ENCODE data around the gene PRKD3. TPM values are rescaled to one million over a fixed set of nuclear protein-coding genes. Genes with fewer than 3 reads are reported as not detected.
"Not testable (repeated sequence)": the region's sequence is repeated elsewhere in the genome, so short reads cannot be mapped to it uniquely, and the experiment has no call there.

The PRKD3 gene
- total and polyA plus RNA-seq, 9 donors, result 18.0 to 39.7 (median 29.0) TPM

DNA sequence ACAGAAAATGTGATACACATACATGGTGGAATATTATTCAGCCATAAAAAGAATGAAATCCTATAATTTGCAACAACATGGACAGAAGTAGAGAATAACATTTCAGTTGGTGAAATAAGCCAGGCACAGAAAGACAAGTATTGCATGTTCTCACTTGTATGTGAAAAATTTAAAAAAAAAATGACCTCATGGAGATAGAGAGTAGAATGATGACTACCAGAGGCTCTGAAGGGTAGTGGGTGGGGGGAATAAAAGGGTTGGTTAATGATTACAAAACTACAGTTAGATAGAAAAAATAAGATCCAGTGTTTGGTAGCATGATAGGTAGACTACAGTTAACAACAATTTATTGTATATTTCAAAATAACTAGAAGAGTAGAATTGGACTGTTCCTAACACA is 24.5 kb downstream of the PRKD3 start:
- Histone ChIP-seq H3K27me3 (ENCODE audit: control insufficient read depth, insufficient read depth, low read length) (no peaks in the 10 kb centered on the region), H3K4me3 (ENCODE audit: low read length) (no peak overlapping the region), H3K36me3 (ENCODE audit: control insufficient read depth, insufficient read depth, low read length) (no peaks in the 10 kb centered on the region), H3K9me3 (replicated peaks; ENCODE audit: control insufficient read depth, low read depth, low read length) (no peaks in the 10 kb centered on the region), H3K4me1 (ENCODE audit: control insufficient read depth, insufficient read depth, low read length) (no peaks in the 10 kb centered on the region), H3K27ac (ENCODE audit: low read length) (no peak overlapping the region)
- DNase-seq, result no peak

DNA sequence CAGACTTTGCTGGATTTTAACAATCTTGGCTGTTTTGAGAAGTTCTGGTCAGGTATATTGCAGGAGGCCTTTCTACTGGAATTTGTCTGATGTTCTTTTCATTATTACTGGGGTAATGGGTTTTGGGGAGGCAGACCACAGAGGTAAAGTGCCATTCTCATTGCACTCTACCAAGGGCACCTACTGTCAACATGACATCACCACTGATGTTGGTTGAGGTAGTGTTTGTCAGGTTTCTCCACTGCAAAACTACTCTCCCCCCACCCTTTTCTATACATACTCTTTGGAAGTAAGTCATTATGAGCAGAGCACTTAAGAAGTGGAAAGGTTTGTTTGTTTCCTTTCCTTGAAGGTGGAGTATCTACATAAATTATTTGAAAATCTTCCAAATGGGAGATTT is 27.0 kb downstream of the PRKD3 start:
- no peaks in the 10 kb centered on the region for H3K27me3 ChIP-seq (ENCODE audit: control insufficient read depth, insufficient read depth, low read length)
- no peak for DNase-seq
- H3K9me3 ChIP-seq (replicated peaks; ENCODE audit: control insufficient read depth, low read depth, low read length), result no peaks in the 10 kb centered on the region
- no peaks in the 10 kb centered on the region for H3K4me1 ChIP-seq (ENCODE audit: control insufficient read depth, insufficient read depth, low read length)
- H3K36me3 ChIP-seq (ENCODE audit: control insufficient read depth, insufficient read depth, low read length), result peaks cover 2% of the 10 kb centered on the region
- no peak overlapping the region for H3K27ac ChIP-seq (ENCODE audit: low read length)
- H3K4me3 ChIP-seq (ENCODE audit: low read length), result no peak overlapping the region

DNA sequence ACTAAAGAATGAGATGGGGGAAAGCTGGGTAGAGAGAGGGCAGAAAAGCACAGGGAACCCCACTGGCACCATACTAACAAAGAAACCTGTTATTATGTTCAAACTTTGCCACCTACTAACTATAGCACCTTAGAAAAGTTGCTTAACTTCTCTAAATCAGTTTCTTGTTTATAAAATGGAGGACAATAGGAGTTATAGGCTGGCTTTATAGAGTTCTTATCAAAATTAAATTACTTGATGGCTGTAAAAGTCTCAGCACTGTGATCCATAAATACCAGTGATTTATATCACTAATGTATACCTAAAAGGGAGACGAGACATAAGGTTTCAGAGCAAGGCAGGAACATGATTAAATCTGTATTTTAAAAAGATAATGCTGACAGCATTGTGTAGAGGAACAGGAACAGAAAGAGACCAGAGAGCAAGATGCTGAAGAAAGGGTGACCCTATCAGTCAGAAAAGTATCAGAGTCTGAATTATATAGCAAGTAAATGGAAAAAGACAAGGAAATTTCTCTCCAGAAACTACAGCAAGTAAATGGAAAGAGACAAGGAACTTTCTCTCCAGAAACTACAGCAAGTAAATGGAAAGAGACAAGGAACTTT is 29.1 kb downstream of the PRKD3 start:
- DNase-seq, result no peak
- Histone ChIP-seq H3K4me3 (ENCODE audit: low read length) (no peak overlapping the region), H3K36me3 (ENCODE audit: control insufficient read depth, insufficient read depth, low read length) (peaks cover 8% of the 10 kb centered on the region), H3K9me3 (replicated peaks; ENCODE audit: control insufficient read depth, low read depth, low read length) (no peaks in the 10 kb centered on the region), H3K27ac (ENCODE audit: low read length) (no peak overlapping the region), H3K4me1 (ENCODE audit: control insufficient read depth, insufficient read depth, low read length) (no peaks in the 10 kb centered on the region), H3K27me3 (ENCODE audit: control insufficient read depth, insufficient read depth, low read length) (no peaks in the 10 kb centered on the region)
- no CpG with 5 or more reads among the region's 1 CpG for WGBS (ENCODE audit: insufficient coverage)

DNA sequence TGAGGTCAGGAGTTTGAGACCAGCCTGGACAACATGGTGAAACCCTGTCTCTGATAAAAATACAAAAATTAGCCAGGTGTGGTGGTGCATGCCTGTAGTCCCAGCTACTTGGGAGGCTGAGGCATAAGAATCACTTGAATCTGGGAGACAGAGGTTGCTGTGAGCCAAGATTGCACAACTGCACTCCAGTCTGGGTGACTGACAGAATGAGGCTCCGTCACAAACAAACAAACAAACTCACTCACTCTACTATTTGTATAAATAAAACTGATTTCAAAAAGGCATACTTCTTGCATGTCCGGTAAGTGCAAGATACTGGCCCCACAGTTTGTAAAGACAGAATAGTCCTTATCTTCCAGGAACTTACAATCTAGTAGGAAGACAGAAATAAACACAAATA is 29.8 kb downstream of the PRKD3 start:
- not testable (repeated sequence) for H3K4me3 ChIP-seq (ENCODE audit: low read length)
- WGBS (ENCODE audit: insufficient coverage), result no CpG with 5 or more reads among the region's 2 CpGs

DNA sequence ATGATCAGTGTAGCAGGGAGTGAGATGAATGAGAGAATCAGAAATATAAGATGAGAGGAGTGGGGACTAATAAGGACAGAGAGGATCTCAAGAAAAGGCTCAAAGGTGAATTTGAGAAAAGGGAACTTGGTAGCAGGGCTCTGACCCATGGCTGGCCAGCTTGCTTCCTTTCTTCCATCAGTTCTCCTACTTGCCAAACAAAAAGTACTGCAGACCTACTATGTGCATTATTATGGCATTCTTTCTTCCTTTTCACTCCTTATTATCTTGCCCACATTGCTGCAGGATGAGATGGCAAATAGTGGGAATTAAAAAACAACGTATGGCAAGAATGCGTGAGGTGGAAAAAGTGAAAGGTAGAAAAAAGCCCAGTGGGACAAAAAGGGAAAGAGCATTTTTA is 33.0 kb downstream of the PRKD3 start:
- no CpG with 5 or more reads among the region's 2 CpGs for WGBS (ENCODE audit: insufficient coverage)
- Histone ChIP-seq H3K27ac (ENCODE audit: low read length) (no peak overlapping the region), H3K27me3 (ENCODE audit: control insufficient read depth, insufficient read depth, low read length) (no peaks in the 10 kb centered on the region), H3K4me1 (ENCODE audit: control insufficient read depth, insufficient read depth, low read length) (no peaks in the 10 kb centered on the region), H3K36me3 (ENCODE audit: control insufficient read depth, insufficient read depth, low read length) (peaks cover 15% of the 10 kb centered on the region), H3K4me3 (ENCODE audit: low read length) (no peak overlapping the region), H3K9me3 (replicated peaks; ENCODE audit: control insufficient read depth, low read depth, low read length) (no peaks in the 10 kb centered on the region)
- no peak for DNase-seq

More for the DNA sequence above, 29.8 kb downstream of the PRKD3 start:
- not testable (repeated sequence) for H3K27ac ChIP-seq (ENCODE audit: low read length); H3K9me3 ChIP-seq (replicated peaks; ENCODE audit: control insufficient read depth, low read depth, low read length); H3K36me3 ChIP-seq (ENCODE audit: control insufficient read depth, insufficient read depth, low read length); H3K27me3 ChIP-seq (ENCODE audit: control insufficient read depth, insufficient read depth, low read length); DNase-seq; H3K4me1 ChIP-seq (ENCODE audit: control insufficient read depth, insufficient read depth, low read length)

DNA sequence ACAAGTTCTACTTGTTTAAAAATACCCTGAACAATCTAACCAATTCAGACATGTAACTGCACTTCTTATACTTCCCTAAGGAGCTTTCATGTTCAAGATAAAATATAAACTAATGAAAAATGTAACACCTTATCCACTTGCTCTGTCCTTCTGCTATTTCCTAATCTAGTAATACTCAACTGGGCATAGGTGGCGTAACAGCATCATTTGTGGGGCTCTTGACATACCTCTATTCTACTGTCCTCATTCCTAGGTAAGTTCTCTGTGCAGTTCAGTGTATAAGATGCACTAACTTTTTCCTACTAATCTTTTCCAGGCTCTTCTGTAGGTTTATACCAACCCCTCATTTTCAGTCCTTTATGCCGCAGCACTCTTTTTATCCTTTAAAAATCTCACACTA is 36.7 kb downstream of the PRKD3 start:
- WGBS (ENCODE audit: insufficient coverage), result no CpG with 5 or more reads among the region's 2 CpGs
- Histone ChIP-seq H3K36me3 (ENCODE audit: control insufficient read depth, insufficient read depth, low read length) (peaks cover 16% of the 10 kb centered on the region), H3K27ac (ENCODE audit: low read length) (no peak overlapping the region), H3K4me1 (ENCODE audit: control insufficient read depth, insufficient read depth, low read length) (no peaks in the 10 kb centered on the region), H3K9me3 (replicated peaks; ENCODE audit: control insufficient read depth, low read depth, low read length) (no peaks in the 10 kb centered on the region), H3K4me3 (ENCODE audit: low read length) (no peak overlapping the region), H3K27me3 (ENCODE audit: control insufficient read depth, insufficient read depth, low read length) (no peaks in the 10 kb centered on the region)
- DNase-seq, result no peak

DNA sequence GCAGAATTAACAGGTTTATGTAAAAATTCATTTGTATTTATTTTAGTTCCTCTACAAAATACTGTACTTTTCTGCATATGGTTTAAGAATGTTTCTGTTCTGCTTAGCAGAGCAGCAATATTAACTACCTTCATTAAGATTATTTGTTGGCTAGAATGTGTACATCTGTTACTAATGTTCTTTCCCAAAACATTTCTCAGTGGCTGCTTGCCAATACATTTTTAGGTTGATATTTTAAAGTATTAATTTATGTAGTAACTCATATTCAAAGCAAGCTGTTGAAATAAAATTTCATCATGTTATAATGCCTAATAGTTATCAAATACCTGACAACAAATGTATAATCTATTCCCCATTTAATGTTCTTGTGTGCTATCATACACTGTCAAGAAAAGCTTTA is 40.3 kb downstream of the PRKD3 start:
- Histone ChIP-seq H3K27ac (ENCODE audit: low read length) (no peak overlapping the region), H3K27me3 (ENCODE audit: control insufficient read depth, insufficient read depth, low read length) (no peaks in the 10 kb centered on the region), H3K4me1 (ENCODE audit: control insufficient read depth, insufficient read depth, low read length) (no peaks in the 10 kb centered on the region), H3K4me3 (ENCODE audit: low read length) (no peak overlapping the region), H3K9me3 (replicated peaks; ENCODE audit: control insufficient read depth, low read depth, low read length) (no peaks in the 10 kb centered on the region), H3K36me3 (ENCODE audit: control insufficient read depth, insufficient read depth, low read length) (peaks cover 12% of the 10 kb centered on the region)
- DNase-seq, result peak; percentile 59

DNA sequence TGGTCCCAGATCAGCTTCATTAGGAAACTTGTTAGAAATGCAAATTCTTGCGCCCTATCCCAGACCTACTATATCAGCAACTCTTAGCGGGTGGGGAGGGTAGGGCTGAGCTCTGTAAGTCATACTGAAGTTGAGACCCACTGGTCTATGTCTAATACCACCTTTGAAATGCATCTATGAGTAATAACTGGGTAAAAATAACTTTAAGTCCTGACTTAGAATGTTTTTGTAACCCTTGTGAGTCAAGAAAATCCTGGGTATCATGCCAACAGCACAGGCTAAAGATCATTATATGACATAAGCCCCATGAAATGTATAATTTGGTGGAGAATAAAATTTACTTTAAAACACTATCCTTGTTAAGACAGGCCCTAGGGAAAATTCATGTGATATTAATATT is 41.4 kb downstream of the PRKD3 start:
- no peaks in the 10 kb centered on the region for H3K27me3 ChIP-seq (ENCODE audit: control insufficient read depth, insufficient read depth, low read length)
- DNase-seq, result no peak
- no peaks in the 10 kb centered on the region for H3K4me1 ChIP-seq (ENCODE audit: control insufficient read depth, insufficient read depth, low read length)
- no peak overlapping the region for H3K4me3 ChIP-seq (ENCODE audit: low read length)
- H3K9me3 ChIP-seq (replicated peaks; ENCODE audit: control insufficient read depth, low read depth, low read length), result no peaks in the 10 kb centered on the region
- peaks cover 12% of the 10 kb centered on the region for H3K36me3 ChIP-seq (ENCODE audit: control insufficient read depth, insufficient read depth, low read length)
- no peak overlapping the region for H3K27ac ChIP-seq (ENCODE audit: low read length)
- no CpG with 5 or more reads among the region's 2 CpGs for WGBS (ENCODE audit: insufficient coverage)

DNA sequence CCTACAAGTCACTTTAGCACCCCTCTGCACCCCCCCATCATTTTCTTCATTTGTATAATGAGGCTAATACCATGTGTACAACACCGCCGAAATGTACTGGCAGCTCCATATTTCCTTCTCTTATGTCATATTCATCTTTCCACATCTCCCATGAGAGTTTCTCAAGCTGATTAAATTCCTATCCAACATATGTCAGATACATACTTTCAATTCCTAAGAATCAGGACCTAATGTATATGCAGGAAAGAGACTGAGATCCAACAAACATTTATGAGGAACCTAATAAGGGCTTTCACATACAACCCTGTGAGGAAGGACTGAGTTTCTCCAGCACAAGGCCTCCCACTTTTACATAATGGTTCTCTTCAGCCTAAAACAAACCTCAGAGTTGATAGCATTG is 41.9 kb downstream of the PRKD3 start:
- WGBS (ENCODE audit: insufficient coverage), result 89% methylated on average over 2 of the region's 2 CpGs
- Histone ChIP-seq H3K36me3 (ENCODE audit: control insufficient read depth, insufficient read depth, low read length) (peaks cover 12% of the 10 kb centered on the region), H3K4me1 (ENCODE audit: control insufficient read depth, insufficient read depth, low read length) (no peaks in the 10 kb centered on the region), H3K27ac (ENCODE audit: low read length) (no peak overlapping the region), H3K27me3 (ENCODE audit: control insufficient read depth, insufficient read depth, low read length) (no peaks in the 10 kb centered on the region), H3K4me3 (ENCODE audit: low read length) (no peak overlapping the region), H3K9me3 (replicated peaks; ENCODE audit: control insufficient read depth, low read depth, low read length) (no peaks in the 10 kb centered on the region)
- no peak for DNase-seq

DNA sequence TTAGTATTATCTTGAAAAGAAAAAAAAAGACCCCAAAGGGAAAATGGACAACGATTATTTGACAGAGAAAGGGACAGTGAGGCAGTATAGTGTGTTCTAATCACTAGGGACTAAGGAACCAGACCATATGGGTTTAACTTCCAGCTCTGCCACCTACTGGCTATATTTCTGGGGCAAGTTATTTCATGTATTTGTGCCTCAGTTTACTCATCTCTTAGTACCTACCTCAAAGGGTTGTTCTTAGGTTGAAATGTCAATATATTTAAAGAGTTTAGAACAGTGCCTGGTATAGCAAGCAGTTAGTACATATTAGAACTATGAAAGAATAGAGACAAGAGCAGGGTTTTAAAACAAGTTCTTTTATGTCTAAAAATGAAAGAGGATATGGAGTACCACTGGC is 42.7 kb downstream of the PRKD3 start:
- Histone ChIP-seq H3K27me3 (ENCODE audit: control insufficient read depth, insufficient read depth, low read length) (no peaks in the 10 kb centered on the region), H3K4me3 (ENCODE audit: low read length) (no peak overlapping the region), H3K27ac (ENCODE audit: low read length) (no peak overlapping the region), H3K36me3 (ENCODE audit: control insufficient read depth, insufficient read depth, low read length) (peaks cover 9% of the 10 kb centered on the region), H3K9me3 (replicated peaks; ENCODE audit: control insufficient read depth, low read depth, low read length) (no peaks in the 10 kb centered on the region), H3K4me1 (ENCODE audit: control insufficient read depth, insufficient read depth, low read length) (no peaks in the 10 kb centered on the region)
- no peak for DNase-seq
- 89% methylated on average over 1 of the region's 1 CpG for WGBS (ENCODE audit: insufficient coverage)

DNA sequence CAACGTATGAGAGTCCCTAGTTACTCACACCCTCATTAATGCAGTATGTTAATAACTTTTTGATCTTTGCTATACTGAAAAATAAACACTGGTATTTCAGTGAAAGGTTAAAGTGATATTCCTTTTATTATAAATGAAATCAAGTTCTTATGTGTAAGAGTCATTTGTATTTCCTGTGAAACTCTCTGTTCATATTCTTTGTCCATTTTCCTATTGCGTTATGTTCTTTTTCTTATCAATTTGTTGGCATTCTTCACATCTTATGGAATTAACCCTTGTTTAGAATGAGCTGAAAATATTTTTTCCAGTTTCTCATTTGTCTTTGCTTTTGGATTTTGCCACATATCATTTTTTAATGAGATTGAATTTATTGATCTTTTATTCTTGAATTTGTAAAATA is 48.3 kb downstream of the PRKD3 start:
- Histone ChIP-seq H3K27ac (ENCODE audit: low read length) (no peak overlapping the region), H3K4me3 (ENCODE audit: low read length) (no peak overlapping the region), H3K27me3 (ENCODE audit: control insufficient read depth, insufficient read depth, low read length) (no peaks in the 10 kb centered on the region), H3K9me3 (replicated peaks; ENCODE audit: control insufficient read depth, low read depth, low read length) (no peaks in the 10 kb centered on the region), H3K4me1 (ENCODE audit: control insufficient read depth, insufficient read depth, low read length) (no peaks in the 10 kb centered on the region), H3K36me3 (ENCODE audit: control insufficient read depth, insufficient read depth, low read length) (peaks cover 22% of the 10 kb centered on the region)
- no CpG with 5 or more reads among the region's 2 CpGs for WGBS (ENCODE audit: insufficient coverage)
- DNase-seq, result no peak
